ENCODE measurements around the gene TMEM233.

- TF ChIP-seq, protein P1, sequence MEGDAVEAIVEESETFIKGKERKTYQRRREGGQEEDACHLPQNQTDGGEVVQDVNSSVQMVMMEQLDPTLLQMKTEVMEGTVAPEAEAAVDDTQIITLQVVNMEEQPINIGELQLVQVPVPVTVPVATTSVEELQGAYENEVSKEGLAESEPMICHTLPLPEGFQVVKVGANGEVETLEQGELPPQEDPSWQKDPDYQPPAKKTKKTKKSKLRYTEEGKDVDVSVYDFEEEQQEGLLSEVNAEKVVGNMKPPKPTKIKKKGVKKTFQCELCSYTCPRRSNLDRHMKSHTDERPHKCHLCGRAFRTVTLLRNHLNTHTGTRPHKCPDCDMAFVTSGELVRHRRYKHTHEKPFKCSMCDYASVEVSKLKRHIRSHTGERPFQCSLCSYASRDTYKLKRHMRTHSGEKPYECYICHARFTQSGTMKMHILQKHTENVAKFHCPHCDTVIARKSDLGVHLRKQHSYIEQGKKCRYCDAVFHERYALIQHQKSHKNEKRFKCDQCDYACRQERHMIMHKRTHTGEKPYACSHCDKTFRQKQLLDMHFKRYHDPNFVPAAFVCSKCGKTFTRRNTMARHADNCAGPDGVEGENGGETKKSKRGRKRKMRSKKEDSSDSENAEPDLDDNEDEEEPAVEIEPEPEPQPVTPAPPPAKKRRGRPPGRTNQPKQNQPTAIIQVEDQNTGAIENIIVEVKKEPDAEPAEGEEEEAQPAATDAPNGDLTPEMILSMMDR (IDR thresholded peaks at IDR 0.05; ENCODE audit: borderline replicate concordance, extremely low read depth, low read length, poor library complexity, severe bottlenecking): no peak
- no peak for TF ChIP-seq EZH2 (IDR thresholded peaks at IDR 0.05; ENCODE audit: borderline replicate concordance, low read depth, low read length, severe bottlenecking)
These were observed 26.9 kb downstream of the TMEM233 start for GRCh38 chr12:119620490-119620889.

Measured in DND-41 (cell line).